ENCODE results near the gene TUBE1.

TUBE1 gene

GRCh38 chr6:112033791-112034615 lies 53.3 kb downstream of the TUBE1 start:
- no peak for DNase-seq

GRCh38 chr6:112032728-112033127 lies 54.6 kb downstream of the TUBE1 start:
- no peak for DNase-seq

- no peak for DNase-seq
Measured at GRCh38 chr6:112031960-112032359, 55.3 kb downstream of the TUBE1 start.

- no peak for DNase-seq
Measured at GRCh38 chr6:112030961-112031660, 56.2 kb downstream of the TUBE1 start.

GRCh38 chr6:112030206-112030960 lies 56.9 kb downstream of the TUBE1 start:
- DNase-seq = no peak

GRCh38 chr6:112029045-112029822 lies 58.0 kb downstream of the TUBE1 start:
- peak; percentile 80 to 91 (median 87) for DNase-seq

- DNase-seq = no peak
Measured at GRCh38 chr6:112027942-112028674, 59.2 kb downstream of the TUBE1 start.

GRCh38 chr6:112026933-112027332 lies 60.3 kb downstream of the TUBE1 start:
- no peak for DNase-seq

GRCh38 chr6:112024464-112024863 lies 62.8 kb downstream of the TUBE1 start:
- no peak for DNase-seq

GRCh38 chr6:112022749-112023148 lies 64.5 kb downstream of the TUBE1 start:
- DNase-seq = no peak

GRCh38 chr6:112021691-112022310 lies 65.5 kb downstream of the TUBE1 start:
- no peak for DNase-seq
